Mesothelial cell of epicardium (in vitro differentiated cells): ENCODE data around the gene GGT6. TPM values are rescaled to one million over a fixed set of nuclear protein-coding genes. Genes with fewer than 3 reads are reported as not detected.

Experiments used
- DNase-seq, 2 experiments: peaks; one replicate each; pipeline ENCODE4 v3.0.0; 2021; ENCODE audit warnings: low spot score in 2 of 2; ENCODE audit not compliant: unreplicated experiment in 2 of 2
- H3K27ac Mint-ChIP-seq: 2 replicates; pipeline ENCODE4 v1.8.0; 2021; ENCODE audit warnings: mixed read lengths
- H3K27me3 Mint-ChIP-seq: 2 replicates; pipeline ENCODE4 v1.8.0; 2021; ENCODE audit warnings: low read depth, mixed read lengths
- H3K36me3 Mint-ChIP-seq: 2 replicates; pipeline ENCODE4 v1.8.0; 2021; ENCODE audit warnings: mixed read lengths
- H3K4me1 Mint-ChIP-seq: 2 replicates; pipeline ENCODE4 v1.8.0; 2021; ENCODE audit warnings: mixed read lengths
- H3K4me3 Mint-ChIP-seq: 2 replicates; pipeline ENCODE4 v1.8.0; 2021; ENCODE audit warnings: mild to moderate bottlenecking, moderate library complexity, mixed read lengths
- H3K9me3 Mint-ChIP-seq: 2 replicates; pipeline ENCODE4 v1.8.0; 2021; ENCODE audit warnings: mixed read lengths
- CTCF ChIP-seq: fragments of 200-600 bp; sonication (generic); IDR thresholded peaks from one replicate; pipeline ENCODE4 v1.5.0; 2021; ENCODE audit warnings: antibody characterized with exemption; ENCODE audit not compliant: unreplicated experiment
- total RNA-seq: library from RNA; stranded (reverse); gene quantifications from 3 replicates; pipeline ENCODE4 v1.2.1, GENCODE V29; 2021

The GGT6 gene
- total RNA-seq, 1 donor from 2014 or later = 0.27 TPM

- H3K27me3 Mint-ChIP-seq = no peaks in the 10 kb centered on the region
- peaks cover 3% of the 10 kb centered on the region for H3K36me3 Mint-ChIP-seq
- no peak for TF ChIP-seq CTCF
- no peak overlapping the region for H3K27ac Mint-ChIP-seq
- no peak overlapping the region for H3K4me3 Mint-ChIP-seq
- DNase-seq = no peak
- H3K4me1 Mint-ChIP-seq = no peaks in the 10 kb centered on the region
- H3K9me3 Mint-ChIP-seq = no peaks in the 10 kb centered on the region
Measured at GRCh38 chr17:4543557-4544026, 16.8 kb downstream of the GGT6 start.

- Mint-ChIP-seq H3K9me3 (no peaks in the 10 kb centered on the region), H3K27me3 (no peaks in the 10 kb centered on the region), H3K27ac (no peak overlapping the region), H3K4me3 (no peak overlapping the region), H3K36me3 (peaks cover 3% of the 10 kb centered on the region), H3K4me1 (no peaks in the 10 kb centered on the region)
- no peak for TF ChIP-seq CTCF
- no peak for DNase-seq
Measured at GRCh38 chr17:4542726-4543191, 17.6 kb downstream of the GGT6 start.

- Mint-ChIP-seq H3K36me3 (peaks cover 4% of the 10 kb centered on the region), H3K4me3 (no peak overlapping the region), H3K27me3 (no peaks in the 10 kb centered on the region), H3K4me1 (no peaks in the 10 kb centered on the region), H3K27ac (no peak overlapping the region), H3K9me3 (no peaks in the 10 kb centered on the region)
- no peak for TF ChIP-seq CTCF
- no peak for DNase-seq
Measured at GRCh38 chr17:4542003-4542725, 18.2 kb downstream of the GGT6 start.

GRCh38 chr17:4541328-4542002, 18.9 kb downstream of the GGT6 start:
- peaks cover 1% of the 10 kb centered on the region for H3K36me3 Mint-ChIP-seq
- DNase-seq = no peak
- H3K4me3 Mint-ChIP-seq = no peak overlapping the region
- no peak overlapping the region for H3K27ac Mint-ChIP-seq
- H3K9me3 Mint-ChIP-seq = no peaks in the 10 kb centered on the region
- H3K4me1 Mint-ChIP-seq = no peaks in the 10 kb centered on the region
- H3K27me3 Mint-ChIP-seq = no peaks in the 10 kb centered on the region
- TF ChIP-seq CTCF = no peak

- Mint-ChIP-seq H3K36me3 (peaks cover 1% of the 10 kb centered on the region), H3K27ac (no peak overlapping the region), H3K4me3 (no peak overlapping the region), H3K4me1 (no peaks in the 10 kb centered on the region), H3K27me3 (no peaks in the 10 kb centered on the region), H3K9me3 (no peaks in the 10 kb centered on the region)
- DNase-seq = no peak
- TF ChIP-seq CTCF = no peak
Measured at GRCh38 chr17:4540687-4541327, 19.6 kb downstream of the GGT6 start.
